GM12878 (cell line): ENCODE data around the gene CASP10. TPM values are rescaled to one million over a fixed set of nuclear protein-coding genes. Genes with fewer than 3 reads are reported as not detected.

ENCODE experiments used
- ATAC-seq: fragments of 200-7000 bp; cut with Tn5 transposase; 3 replicates; pipeline ENCODE4 v1.9.1; 2020; ENCODE audit warnings: mild to moderate bottlenecking, moderate library complexity
- BruUV-seq: library from RNA; stranded (reverse); fragments of 400-500 nt; replicated peaks from 2 replicates; lab custom pipeline; 2021; lab: Mats Ljungman, UMichigan
- CTCF ChIA-PET: fragments of 300-600 bp; sonication (Branson Sonifier 250); formaldehyde crosslinking; extraction: SDS; loops from one replicate; lab custom pipeline; 2021; ENCODE audit warnings: inconsistent platforms; lab: Yijun Ruan, JAX
- POLR2A ChIA-PET: fragments of 350-600 bp; formaldehyde crosslinking; extraction: SDS; loops from one replicate; lab custom pipeline; 2021; ENCODE audit warnings: inconsistent platforms; lab: Charles Lee
- RAD21 ChIA-PET: fragments of 300-600 bp; sonication (Branson Sonifier 250); formaldehyde crosslinking; loops from one replicate; lab custom pipeline; 2023; ENCODE audit warnings: antibody characterized with exemption; ENCODE audit not compliant: unreplicated experiment; lab: Charles Lee
- SMC1A ChIA-PET: fragments of 300-600 bp; sonication (Branson Sonifier 250); formaldehyde crosslinking; loops from one replicate; lab custom pipeline; 2023; ENCODE audit not compliant: unreplicated experiment, uncharacterized antibody; lab: Charles Lee
- DNase-seq: peaks from one replicate; pipeline ENCODE4 v3.0.0-alpha.2; 2011; ENCODE audit warnings: low read depth, low spot score
- FAIRE-seq: peaks from 3 replicates; lab custom pipeline; 2011; peaks lifted over from hg19 to GRCh38; lab: Jason Lieb, UNC
- H2AFZ ChIP-seq: 2 replicates; pipeline ENCODE4 v1.6.0; 2011; ENCODE audit warnings: low read depth, low read length, control low read depth; ENCODE audit not compliant: control insufficient read depth
- H3K27ac ChIP-seq: 2 replicates; pipeline ENCODE4 v1.5.1; 2011; ENCODE audit warnings: control low read depth; ENCODE audit not compliant: control insufficient read depth, insufficient read depth
- H3K27me3 ChIP-seq, 2 experiments: replicated peaks in 1 of 2; 2 replicates each; pipeline versions ENCODE4 v1.6.0 to v1.6.1; 2011; ENCODE audit warnings: low read length in 1 of 2; ENCODE audit not compliant: control insufficient read depth in 2 of 2, insufficient read depth in 2 of 2
- H3K36me3 ChIP-seq, 2 experiments: 2 replicates each; pipeline ENCODE4 v1.5.1; 2011; ENCODE audit warnings: low read length in 1 of 2; ENCODE audit not compliant: control insufficient read depth in 2 of 2, insufficient read depth in 2 of 2
- H3K4me1 ChIP-seq: 2 replicates; pipeline ENCODE4 v1.6.1; 2011; ENCODE audit warnings: mild to moderate bottlenecking, low read length, moderate library complexity, mixed read lengths; ENCODE audit not compliant: control insufficient read depth, insufficient read depth
- H3K4me2 ChIP-seq: 2 replicates; pipeline ENCODE4 v1.6.0; 2011; ENCODE audit warnings: control low read depth; ENCODE audit not compliant: control insufficient read depth, insufficient read depth
- H3K4me3 ChIP-seq: fragments of 200-600 bp; sonication (generic); 2 replicates; pipeline ENCODE4 v1.5.1; 2016
- H3K79me2 ChIP-seq: 2 replicates; pipeline ENCODE4 v1.6.0; 2011; ENCODE audit warnings: low read length; ENCODE audit not compliant: control insufficient read depth, insufficient read depth
- H3K9ac ChIP-seq: 2 replicates; pipeline ENCODE4 v1.8.0; 2011; ENCODE audit warnings: low read length, control low read depth, mixed read lengths; ENCODE audit not compliant: control insufficient read depth, insufficient read depth
- H3K9me3 ChIP-seq: replicated peaks from 3 replicates; pipeline ENCODE4 v1.5.1; 2011; ENCODE audit warnings: mild to moderate bottlenecking, low read length; ENCODE audit not compliant: control insufficient read depth, insufficient read depth
- H4K20me1 ChIP-seq: 2 replicates; pipeline ENCODE4 v1.6.0; 2011; ENCODE audit not compliant: control insufficient read depth, insufficient read depth
- MAX ChIP-seq: IDR thresholded peaks from 2 replicates; pipeline ENCODE4 v1.6.1; 2012; ENCODE audit warnings: low read depth, low read length, improper control_type of control experiment
- PKNOX1 ChIP-seq: fragments of 450-650 bp; IDR thresholded peaks from 2 replicates; pipeline ENCODE4 v1.6.1; 2016; ENCODE audit warnings: mild to moderate bottlenecking
- SPI1 ChIP-seq: IDR thresholded peaks from 2 replicates; pipeline ENCODE4 v1.6.1; 2011; ENCODE audit warnings: low read depth, mild to moderate bottlenecking, low read length, moderate library complexity, borderline replicate concordance; ENCODE audit not compliant: insufficient read depth
- TCF12 ChIP-seq: IDR thresholded peaks from 2 replicates; pipeline ENCODE4 v1.6.1; 2011; ENCODE audit warnings: low read depth, mild to moderate bottlenecking, low read length
- WGBS: methylation state at CpG from one replicate; pipeline ENCODE4 v1.1.6; 2016; ENCODE audit warnings: low lambda C conversion rate; ENCODE audit not compliant: insufficient replicate concordance, insufficient coverage; ENCODE audit errors: missing lambda C conversion rate; 5-methylcytosine and 5-hydroxymethylcytosine counted together
- in situ Hi-C: fragments of 300-500 bp; cut with MboI; formaldehyde crosslinking; loops from 9 replicates; pipeline ENCODE4 v1.14.3; 2018; ENCODE audit warnings: mixed read lengths
- intact Hi-C: fragments of 100-400 bp; cut with micrococcal nuclease; formaldehyde crosslinking; loops from one replicate; pipeline ENCODE4 v1.14.2; 2022; ENCODE audit not compliant: unreplicated experiment
- polyA plus RNA-seq, 11 experiments: library from polyadenylated mRNA; depleted of rRNA in 4 of 11; unstranded in 6 of 11; stranded (reverse) in 5 of 11; fragments of >200 nt; fragmentation: Nextera tagmentation in 4 of 11; fragmentation: Illumina TruSeq in 1 of 11; extraction: Ambion mirVana in 4 of 11; extraction: Trizol in 1 of 11; gene quantifications; 1 replicate in 1 of 11; 2 replicates in 10 of 11; pipeline versions ENCODE4 v1.2.1 to v1.2.3, GENCODE V29; 2011 to 2016; ENCODE audit warnings: inconsistent platforms in 2 of 11, missing spikeins in 2 of 11, low read depth in 1 of 11
- total RNA-seq, 4 experiments: library from RNA; depleted of rRNA in 3 of 4; stranded (reverse); fragments of >200 nt in 3 of 4; fragmentation: Illumina TruSeq in 1 of 4; extraction: Trizol in 1 of 4; gene quantifications; 2 replicates each; pipeline versions ENCODE4 v1.2.1 to v1.2.3, GENCODE V29; 2013 to 2021

The CASP10 gene
- total and polyA plus RNA-seq, 10 of the 15 experiments (the other 5 are each of a cell fraction or from before 2014, with no cell fraction given), result 7.2 to 14.1 (median 10.8) TPM

- FAIRE-seq (peak; percentile 83), ATAC-seq (peak; percentile 94)
- H3K27ac ChIP-seq, result no peak overlapping the region
These were observed 40.4 kb downstream of the CASP10 start for GRCh38 chr2:201223089-201224073.

More at GRCh38 chr2:201223089-201224073, 40.4 kb downstream of the CASP10 start:
- Histone ChIP-seq H3K79me2 (no peaks in the 10 kb centered on the region), H2AFZ (no peak overlapping the region), H3K4me2 (peak overlapping the region; percentile 53; the same call in 1 of the 2 replicates), H3K27me3 (no peaks in the 10 kb centered on the region; a peak in 1 of 4 replicates), H3K9ac (no peak overlapping the region), H3K9me3 (no peaks in the 10 kb centered on the region), H3K4me3 (no peak overlapping the region), H4K20me1 (no peaks in the 10 kb centered on the region), H3K36me3 (no peaks in the 10 kb centered on the region; a peak in 1 of 4 replicates), H3K4me1 (peaks cover 8% of the 10 kb centered on the region)
- TF ChIP-seq TCF12 (0 out of 2 replicates have a peak, but pooled peaks have one; percentile 17), MAX (no peak), SPI1 (peak; percentile 17; the same call in 1 of the 2 replicates), PKNOX1 (peak; percentile 74)
- WGBS, result 22% methylated on average over 7 of the region's 8 CpGs
- in situ Hi-C loops (no loop called here), intact Hi-C loops (no loop called here)
- ChIA-PET CTCF (interaction anchor here (0.6 to 4.3 kb wide), 10 partner anchors 9 to 952 kb away, joined by 3 to 45 read pairs (median 4); partner anchors contain the start of gene CASP10), SMC1A (interaction anchor here (0.7 to 1.8 kb wide), 7 partner anchors 9 to 140 kb away, joined by 3 to 11 read pairs (median 3); partner anchors contain the start of gene CASP10), RAD21 (interaction anchor here (1.0 to 2.0 kb wide), 2 partner anchors 9 to 28 kb away, joined by 3 to 14 read pairs; no protein-coding TSS in a partner anchor), POLR2A (interaction anchor here (0.7 to 1.5 kb wide), 4 partner anchors 9 to 98 kb away, joined by 3 to 6 read pairs (median 4); no protein-coding TSS in a partner anchor)
- no peak for DNase-seq
- no TSS peak for BruUV-seq
